HT-29 (cell line): ENCODE measurements around the gene ERLEC1. TPM values are rescaled to one million over a fixed set of nuclear protein-coding genes. Genes with fewer than 3 reads are reported as not detected.
"Not testable (repeated sequence)": the region's sequence is repeated elsewhere in the genome, so short reads cannot be mapped to it uniquely, and the experiment has no call there.

Experiments used
- DNase-seq: peaks from one replicate; pipeline ENCODE4 v3.0.0-alpha.2; 2015; ENCODE audit warnings: low spot score
- total RNA-seq: library from RNA; depleted of rRNA; stranded (reverse); fragments of >200 nt; shearing (Covaris generic); gene quantifications from 2 replicates; pipeline ENCODE4 v1.2.3, GENCODE V29; 2014

ERLEC1 gene
- total RNA-seq, 1 experiment from 2014 or later: 39.4 TPM

DNA sequence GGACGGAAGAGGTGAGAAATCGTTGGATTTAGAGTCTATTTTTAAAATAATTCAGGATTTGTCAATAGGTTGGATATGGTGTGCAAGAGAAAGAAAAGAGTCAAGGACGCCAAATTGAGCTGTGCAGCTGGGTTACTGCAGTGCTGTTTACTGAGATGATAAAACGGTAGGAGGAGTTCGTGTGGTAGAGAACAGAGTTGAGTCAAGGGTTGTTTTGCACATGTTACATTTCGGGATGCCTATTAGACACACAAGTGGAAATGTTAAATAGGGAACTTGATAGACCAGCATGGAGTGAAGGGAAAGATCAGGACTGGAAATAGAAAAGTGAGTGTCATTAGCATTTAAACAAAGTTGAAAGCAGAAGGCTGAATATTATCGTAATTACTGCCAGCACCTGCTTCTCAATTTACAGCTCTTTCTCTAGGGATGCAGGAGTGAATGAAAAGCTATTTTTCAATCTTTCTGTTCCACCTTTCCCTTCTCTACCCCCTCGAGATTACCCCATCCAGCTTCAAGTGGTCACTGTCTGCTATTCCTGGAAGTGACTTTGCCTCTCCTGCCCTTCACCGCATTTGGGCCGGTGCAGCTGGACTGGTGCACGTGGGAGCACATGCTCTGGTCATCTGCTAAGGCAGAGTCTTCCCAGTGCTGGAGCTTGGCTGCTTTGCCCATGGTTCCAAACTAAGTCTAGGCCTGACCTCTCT is 42.6 kb downstream of the ERLEC1 start:
- DNase-seq: no peak

- not testable (repeated sequence) for DNase-seq
Observed at GRCh38 chr2:53829980-53830290, 43.1 kb downstream of the ERLEC1 start.

- DNase-seq: no peak
Observed at GRCh38 chr2:53840580-53840979, 53.7 kb downstream of the ERLEC1 start.

DNA sequence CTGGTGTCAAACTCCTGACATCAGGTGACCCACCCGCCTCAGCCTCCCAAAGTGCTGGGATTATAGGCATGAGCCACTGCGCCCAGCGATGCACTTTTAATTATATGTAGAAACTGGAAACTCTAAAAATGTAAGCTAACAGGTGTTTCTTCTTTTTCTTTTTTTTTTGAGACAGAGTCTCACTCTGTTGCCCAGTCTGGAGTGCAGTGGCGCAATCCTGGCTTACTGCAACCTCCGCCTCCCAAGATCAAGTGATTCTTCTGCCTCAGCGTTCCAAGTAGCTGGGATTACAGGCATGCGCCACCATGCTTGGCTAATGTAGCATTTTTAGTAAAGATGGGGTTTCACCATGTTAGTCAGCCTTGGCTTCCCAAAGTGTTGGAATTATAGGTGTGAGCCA is 54.8 kb downstream of the ERLEC1 start:
- DNase-seq: not testable (repeated sequence)

GRCh38 chr2:53842891-53843290 is 56.0 kb downstream of the ERLEC1 start:
- DNase-seq: no peak

DNA sequence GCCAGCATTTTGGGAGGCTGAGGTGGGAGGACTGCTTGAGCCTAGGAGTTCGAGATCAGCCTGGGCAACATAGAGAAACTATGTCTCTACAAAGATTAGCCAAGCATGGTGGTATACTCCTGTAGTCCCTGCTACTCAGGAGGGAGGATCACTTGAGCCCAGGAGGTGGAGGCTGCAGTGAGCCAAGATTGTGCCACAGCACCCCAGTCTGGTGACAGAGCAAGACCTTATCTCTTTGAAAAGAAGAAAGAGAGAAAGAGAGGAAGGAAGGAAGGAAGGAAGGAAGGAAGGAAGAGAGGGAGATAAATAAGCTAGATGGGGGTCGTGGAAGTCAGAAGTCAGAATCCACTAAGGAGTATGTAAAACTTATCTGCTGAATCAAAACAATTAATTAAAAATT is 56.8 kb downstream of the ERLEC1 start:
- no peak for DNase-seq

DNA sequence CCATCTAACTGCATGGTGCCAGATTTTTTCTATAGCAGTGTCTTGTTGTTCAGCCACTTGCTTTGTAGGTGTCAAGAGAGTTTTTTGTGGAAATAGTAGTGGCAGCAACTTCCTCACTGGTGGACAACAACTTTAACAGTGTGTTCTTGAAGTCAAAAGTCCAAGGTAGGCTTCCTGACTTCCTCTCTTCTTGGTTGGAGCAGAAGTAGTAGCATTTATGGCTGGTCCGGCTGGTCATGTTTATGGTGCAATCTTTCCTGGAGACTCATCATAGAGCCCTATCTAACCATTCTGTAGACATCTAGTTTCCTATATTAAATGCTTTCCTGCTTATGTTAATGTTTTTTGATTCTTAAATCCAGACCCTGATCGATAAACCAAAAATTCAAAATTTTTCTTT is 61.2 kb downstream of the ERLEC1 start:
- no peak for DNase-seq

GRCh38 chr2:53851052-53851757 is 64.4 kb downstream of the ERLEC1 start:
- DNase-seq: not testable (repeated sequence)

GRCh38 chr2:53852532-53852931 is 65.7 kb downstream of the ERLEC1 start:
- no peak for DNase-seq

DNA sequence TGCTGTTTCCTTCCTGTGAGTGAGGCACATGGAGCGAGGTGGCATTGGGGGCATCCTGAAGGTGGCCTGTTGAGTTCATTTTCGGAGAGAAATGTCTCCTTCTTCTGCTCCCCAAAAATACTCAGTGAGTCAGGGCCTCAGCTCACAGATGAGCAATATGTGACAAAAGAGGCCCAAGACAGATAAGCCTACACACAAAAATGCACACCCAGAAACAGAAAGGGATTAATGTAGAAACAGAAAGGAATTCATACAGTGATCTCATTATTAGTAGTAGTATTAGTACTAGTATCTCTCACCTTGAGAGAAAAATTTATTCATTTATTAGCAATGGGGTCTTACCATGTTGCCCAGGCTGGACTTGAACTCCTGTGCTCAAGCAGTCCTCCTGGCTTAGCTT is 67.8 kb downstream of the ERLEC1 start:
- DNase-seq: no peak

GRCh38 chr2:53856272-53856671 is 69.4 kb downstream of the ERLEC1 start:
- no peak for DNase-seq

DNA sequence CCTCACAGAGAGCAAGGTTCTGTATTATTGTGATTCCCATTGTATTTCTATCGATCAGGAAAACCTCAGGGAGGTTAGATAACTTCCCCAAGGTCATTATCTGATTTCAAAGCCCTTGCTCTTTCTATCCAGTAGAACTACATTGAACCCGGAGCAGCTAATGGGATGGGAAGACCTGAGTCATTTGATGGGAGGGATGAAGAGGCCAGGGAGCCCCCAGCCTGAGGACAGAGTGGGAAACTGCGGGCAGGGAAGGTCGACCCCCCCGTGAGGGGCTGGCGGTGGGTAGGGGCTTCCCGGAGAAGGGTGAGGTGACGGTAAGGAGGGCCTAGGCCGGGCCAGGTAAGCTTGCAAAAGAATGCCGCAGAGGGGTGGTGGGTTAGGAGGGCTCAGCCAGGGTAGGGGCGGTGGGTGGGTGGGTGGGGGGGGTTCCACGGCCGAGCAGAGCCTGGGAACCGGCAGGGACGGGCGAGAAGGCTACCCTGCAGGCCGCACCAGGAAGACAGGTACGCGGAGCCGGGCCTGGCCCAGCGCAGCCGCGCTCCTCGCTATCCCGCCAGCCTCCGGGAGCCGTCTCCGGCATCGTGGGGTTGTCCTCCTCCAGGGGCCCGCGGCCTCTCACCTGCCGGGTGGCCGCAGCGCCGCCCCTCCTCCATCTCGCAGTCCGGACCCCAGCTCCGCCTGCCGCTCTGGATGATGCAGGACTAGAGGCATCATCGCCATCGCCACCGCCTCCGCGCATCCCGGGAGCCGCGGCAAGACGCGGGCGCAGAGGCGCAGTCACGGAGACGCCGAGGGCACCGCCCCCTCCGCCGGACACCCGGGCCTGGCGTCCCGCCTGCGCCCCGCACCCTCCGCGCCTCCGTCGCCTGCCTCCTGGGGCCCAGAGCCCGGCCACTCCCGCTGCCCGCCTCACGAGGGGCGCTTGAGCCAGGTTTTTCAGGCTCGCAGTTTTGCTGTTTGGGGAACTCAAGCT is 72.7 kb downstream of the ERLEC1 start, which contains the start of gene GPR75:
Gene GPR75, minus strand, starts transcription at position 762 of the 976 bp plus-strand sequence. CDS start 5,211 bp downstream, outside the sequence.
- DNase-seq: no peak

- DNase-seq: no peak
Observed at GRCh38 chr2:53861824-53862223, 75.0 kb downstream of the ERLEC1 start.

DNA sequence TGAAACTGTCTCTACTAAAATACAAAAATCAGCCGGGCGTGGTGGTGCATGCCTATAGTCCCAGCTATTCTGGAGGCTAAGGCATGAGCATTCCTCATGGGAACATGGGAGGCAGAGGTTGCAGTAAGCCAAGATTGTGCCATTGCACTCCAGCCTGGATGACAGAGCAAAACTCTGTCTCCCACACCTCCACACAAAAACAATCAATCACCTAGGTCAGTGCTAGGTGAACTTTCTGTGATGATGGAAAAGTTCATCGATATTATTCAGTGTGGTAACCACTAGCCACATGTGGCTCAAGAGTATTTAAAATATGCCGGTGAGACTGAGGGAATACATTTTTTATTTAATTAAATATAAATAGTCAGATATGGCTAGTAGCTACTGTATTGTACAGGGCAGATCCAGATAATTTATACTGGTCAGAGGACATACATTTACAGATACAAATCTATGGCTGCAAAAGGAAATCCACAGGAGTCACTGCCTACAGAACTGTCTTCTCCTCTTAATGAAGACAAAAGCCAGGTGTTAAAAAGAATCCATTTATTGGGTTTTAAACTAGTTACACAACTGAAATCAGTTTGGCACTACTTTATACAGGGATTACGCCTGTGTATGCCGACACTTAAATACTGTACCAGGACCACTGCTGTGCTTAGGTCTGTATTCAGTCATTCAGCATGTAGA is 76.8 kb downstream of the ERLEC1 start:
- DNase-seq: no peak

GRCh38 chr2:53865264-53865663 is 78.4 kb downstream of the ERLEC1 start:
- no peak for DNase-seq

DNA sequence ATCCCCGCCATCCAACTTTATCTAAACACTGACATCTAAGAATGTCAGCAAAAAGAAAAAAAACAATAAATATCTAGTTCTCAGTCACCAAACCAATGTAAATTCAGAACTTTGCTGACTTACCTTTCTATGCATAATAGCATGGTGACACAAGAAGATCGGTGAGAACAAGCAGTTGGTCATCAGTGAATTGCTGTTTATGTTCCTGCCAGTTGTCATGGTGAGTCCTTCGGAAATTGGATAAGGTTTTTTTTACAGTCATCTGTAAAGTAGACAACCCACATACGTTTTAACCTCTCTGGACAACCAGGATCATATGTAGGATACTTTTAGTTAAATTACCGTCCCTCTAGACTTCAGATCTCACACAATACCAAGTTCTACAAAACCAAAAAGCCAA is 79.1 kb downstream of the ERLEC1 start:
- no peak for DNase-seq

- no peak for DNase-seq
Observed at GRCh38 chr2:53867169-53867568, 80.3 kb downstream of the ERLEC1 start.

DNA sequence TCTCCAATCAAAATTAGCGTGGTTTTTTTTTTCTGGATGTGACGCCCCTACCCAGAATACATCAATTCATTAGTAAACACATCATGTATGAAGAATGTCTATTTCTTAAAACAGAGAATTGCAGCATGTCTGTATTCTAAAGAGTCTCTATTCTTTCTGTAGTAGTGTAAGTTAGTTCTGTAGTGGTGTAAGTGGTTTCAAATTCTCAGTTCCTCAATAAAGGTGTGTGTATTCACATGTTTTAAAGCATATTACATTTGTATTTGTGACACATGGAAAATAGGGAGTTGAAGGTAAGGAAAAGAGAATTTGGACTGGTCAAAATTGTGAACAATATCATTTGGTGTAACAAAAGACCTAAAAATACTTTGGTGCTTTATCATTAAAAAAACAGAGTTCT is 80.9 kb downstream of the ERLEC1 start:
- no peak for DNase-seq
